ENCODE measurements around the gene ZNF19. TPM values are rescaled to one million over a fixed set of nuclear protein-coding genes. Genes with fewer than 3 reads are reported as not detected.
"Not testable (repeated sequence)": the region's sequence is repeated elsewhere in the genome, so short reads cannot be mapped to it uniquely, and the experiment has no call there.

The ZNF19 gene
- total RNA-seq, 1 donor from 2014 or later, result 1.0 TPM

- no peak overlapping the region for H3K4me3 ChIP-seq (ENCODE audit: low read length in 3 of 3)
- no peak overlapping the region for H3K9ac ChIP-seq (ENCODE audit: low read depth in 1 of 3, low read length in 3 of 3)
- no peaks in the 10 kb centered on the region for H3K4me1 ChIP-seq (ENCODE audit: control insufficient read depth in 3 of 3, insufficient read depth in 3 of 3, low read length in 3 of 3)
- peaks cover 0 to 4% (median 0%) of the 10 kb centered on the region in 3 donors for H3K27me3 ChIP-seq (ENCODE audit: control insufficient read depth in 3 of 3, insufficient read depth in 3 of 3, low read length in 3 of 3)
- H3K27ac ChIP-seq (ENCODE audit: low read depth, low read length), result no peak overlapping the region
- no peaks in the 10 kb centered on the region for H3K9me3 ChIP-seq (ENCODE audit: control insufficient read depth in 3 of 3, low read length in 3 of 3)
- H3K36me3 ChIP-seq (ENCODE audit: control insufficient read depth in 3 of 3, insufficient read depth in 3 of 3, low read length in 3 of 3), result no peaks in the 10 kb centered on the region
Observed at GRCh38 chr16:71515026-71515425, 25.9 kb upstream of the ZNF19 start.

GRCh38 chr16:71514476-71514875 is 25.4 kb upstream of the ZNF19 start:
- peaks cover 0 to 4% (median 0%) of the 10 kb centered on the region in 3 donors for H3K27me3 ChIP-seq (ENCODE audit: control insufficient read depth in 3 of 3, insufficient read depth in 3 of 3, low read length in 3 of 3)
- no peak overlapping the region for H3K27ac ChIP-seq (ENCODE audit: low read depth, low read length)

GRCh38 chr16:71513302-71513701 is 24.2 kb upstream of the ZNF19 start:
- Histone ChIP-seq H3K9me3 (ENCODE audit: control insufficient read depth in 3 of 3, low read length in 3 of 3) (no peaks in the 10 kb centered on the region), H3K4me1 (ENCODE audit: control insufficient read depth in 3 of 3, insufficient read depth in 3 of 3, low read length in 3 of 3) (no peaks in the 10 kb centered on the region), H3K27me3 (ENCODE audit: control insufficient read depth in 3 of 3, insufficient read depth in 3 of 3, low read length in 3 of 3) (peaks cover 0 to 4% (median 0%) of the 10 kb centered on the region in 3 donors), H3K36me3 (ENCODE audit: control insufficient read depth in 3 of 3, insufficient read depth in 3 of 3, low read length in 3 of 3) (no peaks in the 10 kb centered on the region), H3K9ac (ENCODE audit: low read depth in 1 of 3, low read length in 3 of 3) (no peak overlapping the region), H3K4me3 (ENCODE audit: low read length in 3 of 3) (no peak overlapping the region), H3K27ac (ENCODE audit: low read depth, low read length) (no peak overlapping the region)

More at GRCh38 chr16:71514476-71514875, 25.4 kb upstream of the ZNF19 start:
- Histone ChIP-seq H3K9me3 (ENCODE audit: control insufficient read depth in 3 of 3, low read length in 3 of 3) (no peaks in the 10 kb centered on the region), H3K4me3 (ENCODE audit: low read length in 3 of 3) (no peak overlapping the region), H3K9ac (ENCODE audit: low read depth in 1 of 3, low read length in 3 of 3) (no peak overlapping the region), H3K4me1 (ENCODE audit: control insufficient read depth in 3 of 3, insufficient read depth in 3 of 3, low read length in 3 of 3) (no peaks in the 10 kb centered on the region), H3K36me3 (ENCODE audit: control insufficient read depth in 3 of 3, insufficient read depth in 3 of 3, low read length in 3 of 3) (no peaks in the 10 kb centered on the region)

- Histone ChIP-seq H3K4me3 (ENCODE audit: low read length in 3 of 3) (no peak overlapping the region), H3K9ac (ENCODE audit: low read depth in 1 of 3, low read length in 3 of 3) (no peak overlapping the region), H3K27ac (ENCODE audit: low read depth, low read length) (no peak overlapping the region), H3K9me3 (ENCODE audit: control insufficient read depth in 3 of 3, low read length in 3 of 3) (no peaks in the 10 kb centered on the region), H3K27me3 (ENCODE audit: control insufficient read depth in 3 of 3, insufficient read depth in 3 of 3, low read length in 3 of 3) (no peaks in the 10 kb centered on the region), H3K4me1 (ENCODE audit: control insufficient read depth in 3 of 3, insufficient read depth in 3 of 3, low read length in 3 of 3) (no peaks in the 10 kb centered on the region), H3K36me3 (ENCODE audit: control insufficient read depth in 3 of 3, insufficient read depth in 3 of 3, low read length in 3 of 3) (no peaks in the 10 kb centered on the region)
Observed at GRCh38 chr16:71507061-71507460, 17.9 kb upstream of the ZNF19 start.

- no peak overlapping the region for H3K27ac ChIP-seq (ENCODE audit: low read depth, low read length)
- H3K4me3 ChIP-seq (ENCODE audit: low read length in 3 of 3), result no peak overlapping the region
- H3K36me3 ChIP-seq (ENCODE audit: control insufficient read depth in 3 of 3, insufficient read depth in 3 of 3, low read length in 3 of 3), result no peaks in the 10 kb centered on the region
- H3K9me3 ChIP-seq (ENCODE audit: control insufficient read depth in 3 of 3, low read length in 3 of 3), result no peaks in the 10 kb centered on the region
- H3K9ac ChIP-seq (ENCODE audit: low read depth in 1 of 3, low read length in 3 of 3), result no peak overlapping the region
- H3K27me3 ChIP-seq (ENCODE audit: control insufficient read depth in 3 of 3, insufficient read depth in 3 of 3, low read length in 3 of 3), result peaks cover 0 to 2% (median 0%) of the 10 kb centered on the region in 3 donors
- H3K4me1 ChIP-seq (ENCODE audit: control insufficient read depth in 3 of 3, insufficient read depth in 3 of 3, low read length in 3 of 3), result no peaks in the 10 kb centered on the region
Observed at GRCh38 chr16:71504901-71505300, 15.8 kb upstream of the ZNF19 start.

- H3K9me3 ChIP-seq (ENCODE audit: control insufficient read depth in 3 of 3, low read length in 3 of 3); H3K4me1 ChIP-seq (ENCODE audit: control insufficient read depth in 3 of 3, insufficient read depth in 3 of 3, low read length in 3 of 3); H3K9ac ChIP-seq (ENCODE audit: low read depth in 1 of 3, low read length in 3 of 3); H3K27me3 ChIP-seq (ENCODE audit: control insufficient read depth in 3 of 3, insufficient read depth in 3 of 3, low read length in 3 of 3); H3K36me3 ChIP-seq (ENCODE audit: control insufficient read depth in 3 of 3, insufficient read depth in 3 of 3, low read length in 3 of 3); H3K4me3 ChIP-seq (ENCODE audit: low read length in 3 of 3); H3K27ac ChIP-seq (ENCODE audit: low read depth, low read length): not testable (repeated sequence)
Observed at GRCh38 chr16:71504051-71504450, 14.9 kb upstream of the ZNF19 start.

- H3K9ac ChIP-seq (ENCODE audit: low read depth in 1 of 3, low read length in 3 of 3), result no peak overlapping the region
- H3K9me3 ChIP-seq (ENCODE audit: control insufficient read depth in 3 of 3, low read length in 3 of 3), result no peaks in the 10 kb centered on the region
- H3K4me1 ChIP-seq (ENCODE audit: control insufficient read depth in 3 of 3, insufficient read depth in 3 of 3, low read length in 3 of 3), result no peaks in the 10 kb centered on the region
- peaks cover 0 to 2% (median 0%) of the 10 kb centered on the region in 3 donors for H3K27me3 ChIP-seq (ENCODE audit: control insufficient read depth in 3 of 3, insufficient read depth in 3 of 3, low read length in 3 of 3)
- H3K4me3 ChIP-seq (ENCODE audit: low read length in 3 of 3), result no peak overlapping the region
- no peaks in the 10 kb centered on the region for H3K36me3 ChIP-seq (ENCODE audit: control insufficient read depth in 3 of 3, insufficient read depth in 3 of 3, low read length in 3 of 3)
- no peak overlapping the region for H3K27ac ChIP-seq (ENCODE audit: low read depth, low read length)
Observed at GRCh38 chr16:71501547-71501946, 12.4 kb upstream of the ZNF19 start.

GRCh38 chr16:71500964-71501363 is 11.8 kb upstream of the ZNF19 start:
- no peak overlapping the region for H3K27ac ChIP-seq (ENCODE audit: low read depth, low read length)
- H3K9ac ChIP-seq (ENCODE audit: low read depth in 1 of 3, low read length in 3 of 3), result no peak overlapping the region
- no peaks in the 10 kb centered on the region for H3K9me3 ChIP-seq (ENCODE audit: control insufficient read depth in 3 of 3, low read length in 3 of 3)
- H3K4me3 ChIP-seq (ENCODE audit: low read length in 3 of 3), result no peak overlapping the region
- peaks cover 0 to 2% (median 0%) of the 10 kb centered on the region in 3 donors for H3K27me3 ChIP-seq (ENCODE audit: control insufficient read depth in 3 of 3, insufficient read depth in 3 of 3, low read length in 3 of 3)
- no peaks in the 10 kb centered on the region for H3K36me3 ChIP-seq (ENCODE audit: control insufficient read depth in 3 of 3, insufficient read depth in 3 of 3, low read length in 3 of 3)
- no peaks in the 10 kb centered on the region for H3K4me1 ChIP-seq (ENCODE audit: control insufficient read depth in 3 of 3, insufficient read depth in 3 of 3, low read length in 3 of 3)

- Histone ChIP-seq H3K27ac (ENCODE audit: low read depth, low read length) (no peak overlapping the region), H3K9me3 (ENCODE audit: control insufficient read depth in 3 of 3, low read length in 3 of 3) (no peaks in the 10 kb centered on the region), H3K27me3 (ENCODE audit: control insufficient read depth in 3 of 3, insufficient read depth in 3 of 3, low read length in 3 of 3) (peaks cover 0 to 2% (median 0%) of the 10 kb centered on the region in 3 donors), H3K4me1 (ENCODE audit: control insufficient read depth in 3 of 3, insufficient read depth in 3 of 3, low read length in 3 of 3) (no peaks in the 10 kb centered on the region), H3K36me3 (ENCODE audit: control insufficient read depth in 3 of 3, insufficient read depth in 3 of 3, low read length in 3 of 3) (no peaks in the 10 kb centered on the region), H3K4me3 (ENCODE audit: low read length in 3 of 3) (no peak overlapping the region), H3K9ac (ENCODE audit: low read depth in 1 of 3, low read length in 3 of 3) (no peak overlapping the region)
Observed at GRCh38 chr16:71499775-71500364, 10.7 kb upstream of the ZNF19 start.

GRCh38 chr16:71498031-71498430 is 8.9 kb upstream of the ZNF19 start:
- Histone ChIP-seq H3K9me3 (ENCODE audit: control insufficient read depth in 3 of 3, low read length in 3 of 3) (no peaks in the 10 kb centered on the region), H3K36me3 (ENCODE audit: control insufficient read depth in 3 of 3, insufficient read depth in 3 of 3, low read length in 3 of 3) (no peaks in the 10 kb centered on the region), H3K4me3 (ENCODE audit: low read length in 3 of 3) (no peak overlapping the region), H3K9ac (ENCODE audit: low read depth in 1 of 3, low read length in 3 of 3) (no peak overlapping the region), H3K27me3 (ENCODE audit: control insufficient read depth in 3 of 3, insufficient read depth in 3 of 3, low read length in 3 of 3) (peaks cover 0 to 2% (median 0%) of the 10 kb centered on the region in 3 donors), H3K4me1 (ENCODE audit: control insufficient read depth in 3 of 3, insufficient read depth in 3 of 3, low read length in 3 of 3) (no peaks in the 10 kb centered on the region), H3K27ac (ENCODE audit: low read depth, low read length) (no peak overlapping the region)

Data from skeletal muscle tissue (tissue), 4 donors.